Prostate gland (tissue), 2 donors: ENCODE data around the gene NGLY1. TPM values are rescaled to one million over a fixed set of nuclear protein-coding genes. Genes with fewer than 3 reads are reported as not detected.

Experiments used
- DNase-seq: peaks from one replicate; pipeline ENCODE4 v3.0.0-alpha.2; 2019; ENCODE audit warnings: low spot score
- H3K27ac ChIP-seq, 2 donors: fragments of 200-600 bp; sonication (generic); 2 replicates each; pipeline ENCODE4 v1.5.1; 2017 to 2019
- H3K27me3 ChIP-seq: fragments of 200-600 bp; sonication (generic); replicated peaks from 2 replicates; pipeline ENCODE4 v1.5.1; 2019; ENCODE audit not compliant: insufficient read depth
- H3K36me3 ChIP-seq, 2 donors: fragments of 200-600 bp; sonication (generic); 1 replicate in 1 of 2; 2 replicates in 1 of 2; pipeline versions ENCODE4 v1.5.1 to v1.8.1; 2017 to 2019
- H3K4me1 ChIP-seq: fragments of 200-600 bp; sonication (generic); replicated peaks from 2 replicates; pipeline ENCODE4 v1.5.1; 2019
- H3K4me3 ChIP-seq, 2 donors: fragments of 200-600 bp; sonication (generic); 2 replicates each; pipeline ENCODE4 v1.5.1; 2017 to 2019
- H3K9me3 ChIP-seq: fragments of 200-600 bp; sonication (generic); 2 replicates; pipeline ENCODE4 v1.5.1; 2017
- CTCF ChIP-seq, 4 experiments: fragments of 200-600 bp in 2 of 4; fragments of 450-650 bp in 2 of 4; sonication (generic) in 2 of 4; IDR thresholded peaks; 1 replicate in 3 of 4; 2 replicates in 1 of 4; pipeline ENCODE4 v1.5.1; 2016 to 2019; ENCODE audit warnings: antibody characterized with exemption in 4 of 4, mild to moderate bottlenecking in 2 of 4, moderate library complexity in 2 of 4
- POLR2A ChIP-seq: fragments of 450-650 bp; IDR thresholded peaks from one replicate; pipeline ENCODE4 v1.6.1; 2016; ENCODE audit warnings: antibody characterized with exemption, mild to moderate bottlenecking
- POLR2AphosphoS5 ChIP-seq: sonication (generic); formaldehyde crosslinking; IDR thresholded peaks from one replicate; pipeline ENCODE4 v1.6.1; 2017; ENCODE audit warnings: antibody characterized with exemption
- WGBS: methylation state at CpG from one replicate; pipeline ENCODE4 v1.1.5; 2018; 5-methylcytosine and 5-hydroxymethylcytosine counted together
- intact Hi-C: fragments of 100-400 bp; cut with DNase I; formaldehyde crosslinking; loops from one replicate; pipeline ENCODE4 v1.14.2; 2022
- total RNA-seq, 2 donors: library from RNA; depleted of rRNA; stranded (reverse); fragments of >200 nt; gene quantifications; one replicate each; pipeline ENCODE4 v1.1.0, GENCODE V29; 2016

NGLY1 gene
- 10 to 100 TPM; 35.6 to 36.8 TPM for total RNA-seq

- intact Hi-C loops = loop anchor here (2.0 kb wide), 1 partner anchor 118 kb away; the partner anchor contains the start of gene TOP2B
- no peaks in the 10 kb centered on the region for H3K4me1 ChIP-seq
- peak; percentile 86 for DNase-seq
- under 1% methylated on average over 50 of the region's 72 CpGs for WGBS
- peak within 1 kb of the TSS; percentile 85 to 90 for H3K27ac ChIP-seq
- H3K27me3 ChIP-seq = no peaks in the 10 kb centered on the region
- no peaks in the 10 kb centered on the region for H3K9me3 ChIP-seq
- peak; percentile 66 for TF ChIP-seq POLR2AphosphoS5
- peak; percentile 94 for TF ChIP-seq POLR2A
- peak; percentile 15 to 68 (median 36) for TF ChIP-seq CTCF (IDR thresholded peaks at IDR 0.05)
- peak within 1 kb of the TSS; percentile 83 to 95 for H3K4me3 ChIP-seq
- H3K36me3 ChIP-seq = no peaks in the 10 kb centered on the region
These were observed at the start of gene NGLY1 for GRCh38 chr3:25782938-25783660. Gene NGLY1, minus strand, starts transcription at chr3:25783443. Its CDS starts 53 bp downstream, at chr3:25783390.

GRCh38 chr3:25831578-25831977, 48.3 kb upstream of the NGLY1 start:
- intact Hi-C loops = no loop called here
- H3K9me3 ChIP-seq = no peaks in the 10 kb centered on the region
- no peaks in the 10 kb centered on the region for H3K36me3 ChIP-seq
- 11% methylated on average over 3 of the region's 3 CpGs for WGBS
- H3K27me3 ChIP-seq = no peaks in the 10 kb centered on the region
- no peak overlapping the region for H3K4me3 ChIP-seq
- TF ChIP-seq POLR2AphosphoS5 (no peak), CTCF (IDR thresholded peaks at IDR 0.05) (peak in 1 of 4 experiments; percentile 16), POLR2A (no peak)
- no peak overlapping the region for H3K27ac ChIP-seq
- no peaks in the 10 kb centered on the region for H3K4me1 ChIP-seq
- DNase-seq = no peak

- Histone ChIP-seq H3K27ac (no peak overlapping the region), H3K4me3 (no peak overlapping the region), H3K4me1 (no peaks in the 10 kb centered on the region), H3K36me3 (no peaks in the 10 kb centered on the region), H3K9me3 (no peaks in the 10 kb centered on the region), H3K27me3 (no peaks in the 10 kb centered on the region)
- 37% methylated on average over 6 of the region's 6 CpGs for WGBS
- TF ChIP-seq POLR2AphosphoS5 = peak; percentile 63
- no peak for TF ChIP-seq CTCF (IDR thresholded peaks at IDR 0.05)
- TF ChIP-seq POLR2A = no peak
- intact Hi-C loops = no loop called here
- peak; percentile 53 for DNase-seq
These were observed 47.4 kb upstream of the NGLY1 start for GRCh38 chr3:25830373-25831280.

- WGBS = 41% methylated on average over 2 of the region's 2 CpGs
- H3K9me3 ChIP-seq = no peaks in the 10 kb centered on the region
- H3K4me3 ChIP-seq = no peak overlapping the region
- no peak for DNase-seq
- no peaks in the 10 kb centered on the region for H3K4me1 ChIP-seq
- H3K27me3 ChIP-seq = no peaks in the 10 kb centered on the region
- no peaks in the 10 kb centered on the region for H3K36me3 ChIP-seq
- H3K27ac ChIP-seq = no peak overlapping the region
- intact Hi-C loops = no loop called here
- no peak for TF ChIP-seq POLR2A
These were observed 43.3 kb upstream of the NGLY1 start for GRCh38 chr3:25826510-25826909.

- WGBS = 67% methylated on average over 3 of the region's 3 CpGs
- Histone ChIP-seq H3K36me3 (no peaks in the 10 kb centered on the region), H3K4me3 (no peak overlapping the region), H3K27ac (no peak overlapping the region), H3K9me3 (no peaks in the 10 kb centered on the region), H3K4me1 (no peaks in the 10 kb centered on the region), H3K27me3 (no peaks in the 10 kb centered on the region)
- no peak for DNase-seq
- intact Hi-C loops = no loop called here
- TF ChIP-seq POLR2A = no peak
These were observed 40.1 kb upstream of the NGLY1 start for GRCh38 chr3:25823314-25823713.
